D721Med (cell line): Measurements from ENCODE around the gene GGT5.
"Not testable (repeated sequence)": the region's sequence is repeated elsewhere in the genome, so short reads cannot be mapped to it uniquely, and the experiment has no call there.

ENCODE experiments used
- DNase-seq: peaks from one replicate; pipeline ENCODE4 v3.0.0; 2011; ENCODE audit warnings: low spot score; ENCODE audit not compliant: insufficient read length
- FAIRE-seq: peaks from 2 replicates; lab custom pipeline; 2011; peaks lifted over from hg19 to GRCh38; lab: Jason Lieb, UNC
- CTCF ChIP-seq: IDR thresholded peaks from 2 replicates; pipeline ENCODE4 v1.5.1; 2012; ENCODE audit warnings: mild to moderate bottlenecking, control low read depth; ENCODE audit not compliant: insufficient read depth; ENCODE audit errors: missing control alignments

Gene GGT5

GRCh38 chr22:24186352-24186740 is 58.5 kb downstream of the GGT5 start:
- no peak for FAIRE-seq
- TF ChIP-seq CTCF = no peak
- no peak for DNase-seq

- FAIRE-seq (no peak), DNase-seq (no peak)
- TF ChIP-seq CTCF = no peak
These were observed 59.2 kb downstream of the GGT5 start for GRCh38 chr22:24185501-24186351.

- FAIRE-seq (no peak), DNase-seq (no peak)
- no peak for TF ChIP-seq CTCF
These were observed 59.8 kb downstream of the GGT5 start for GRCh38 chr22:24185001-24185500.

GRCh38 chr22:24184057-24184798 is 60.7 kb downstream of the GGT5 start:
- DNase-seq = no peak
- no peak for FAIRE-seq
- TF ChIP-seq CTCF = no peak

GRCh38 chr22:24183321-24184031 is 61.4 kb downstream of the GGT5 start:
- TF ChIP-seq CTCF = no peak
- DNase-seq (no peak), FAIRE-seq (no peak)

- FAIRE-seq, DNase-seq: not testable (repeated sequence)
These were observed 62.0 kb downstream of the GGT5 start for GRCh38 chr22:24182900-24183246.
